HepG2 (cell line): Measurements from ENCODE around the gene DNASE1. TPM values are rescaled to one million over a fixed set of nuclear protein-coding genes. Genes with fewer than 3 reads are reported as not detected.

Source experiments
- ATAC-seq: fragments of 200-7000 bp; cut with Tn5 transposase; 3 replicates; pipeline ENCODE4 v1.9.1; 2020; ENCODE audit warnings: mild to moderate bottlenecking, moderate library complexity
- BruUV-seq: library from RNA; stranded (reverse); fragments of 400-500 nt; replicated peaks from 2 replicates; lab custom pipeline; 2021; lab: Mats Ljungman, UMichigan
- CTCF ChIA-PET: fragments of 300-600 bp; formaldehyde crosslinking; extraction: SDS; loops from one replicate; lab custom pipeline; 2021; ENCODE audit warnings: low total read pairs, inconsistent platforms, low intra/inter-chr PET ratio; lab: Yijun Ruan, JAX
- POLR2A ChIA-PET: fragments of 350-600 bp; sonication (Branson Sonifier 250); formaldehyde crosslinking; loops from one replicate; lab custom pipeline; 2020; ENCODE audit warnings: antibody characterized with exemption, inconsistent platforms; lab: Yijun Ruan, JAX
- DNase-seq: peaks from one replicate; pipeline ENCODE4 v3.0.0-alpha.2; 2015; ENCODE audit warnings: low spot score
- FAIRE-seq: peaks from 3 replicates; lab custom pipeline; 2011; peaks lifted over from hg19 to GRCh38; lab: Jason Lieb, UNC
- H2AFZ ChIP-seq: one replicate; pipeline ENCODE4 v1.6.1; 2011; ENCODE audit warnings: low read length, inconsistent platforms
- H3K27ac ChIP-seq: fragments of 300-600 bp; 3 replicates; pipeline ENCODE4 v1.8.0; 2011; ENCODE audit warnings: mixed run types, mild to moderate bottlenecking, mixed read lengths, low read length, inconsistent platforms; ENCODE audit not compliant: insufficient read depth; ENCODE audit errors: extremely low read length
- H3K27me3 ChIP-seq, 2 experiments: fragments of 200-600 bp in 1 of 2; 2 replicates in 1 of 2; 3 replicates in 1 of 2; pipeline versions ENCODE4 v1.6.0 to v1.8.0; 2011; ENCODE audit warnings: low read length in 2 of 2, mild to moderate bottlenecking in 2 of 2, moderate library complexity in 2 of 2, inconsistent platforms in 1 of 2; ENCODE audit not compliant: insufficient read depth in 2 of 2, control insufficient read depth in 1 of 2
- H3K36me3 ChIP-seq, 2 experiments: fragments of 200-600 bp in 1 of 2; replicated peaks in 1 of 2; 2 replicates in 1 of 2; 3 replicates in 1 of 2; pipeline versions ENCODE4 v1.5.1 to v1.8.0; 2011; ENCODE audit warnings: low read length in 2 of 2, inconsistent platforms in 1 of 2; ENCODE audit not compliant: insufficient read depth in 2 of 2, control insufficient read depth in 1 of 2
- H3K4me1 ChIP-seq: 2 replicates; pipeline ENCODE4 v1.5.1; 2012; ENCODE audit warnings: low read length, inconsistent platforms; ENCODE audit not compliant: insufficient read depth
- H3K4me2 ChIP-seq: 2 replicates; pipeline ENCODE4 v1.6.0; 2011; ENCODE audit warnings: low read depth, low read length, inconsistent platforms
- H3K4me3 ChIP-seq, 3 experiments: fragments of 200-600 bp in 1 of 3; sonication (generic), shearing (Covaris generic) in 1 of 3; replicated peaks in 1 of 3; 2 replicates each; pipeline ENCODE4 v1.5.1; 2011 to 2016; ENCODE audit warnings: low read length in 3 of 3, inconsistent platforms in 2 of 3, low read depth in 2 of 3, mild to moderate bottlenecking in 2 of 3, control low read depth in 1 of 3, mixed read lengths in 1 of 3; ENCODE audit not compliant: insufficient read depth in 1 of 3
- H3K79me2 ChIP-seq: one replicate; pipeline ENCODE4 v1.6.1; 2011; ENCODE audit warnings: low read length, inconsistent platforms; ENCODE audit not compliant: insufficient read depth
- H3K9ac ChIP-seq: 2 replicates; pipeline ENCODE4 v1.6.0; 2011; ENCODE audit warnings: mild to moderate bottlenecking, low read depth, low read length, inconsistent platforms; ENCODE audit not compliant: insufficient read depth
- H3K9me3 ChIP-seq: 2 replicates; pipeline ENCODE4 v1.5.1; 2012; ENCODE audit warnings: mild to moderate bottlenecking, low read length
- H4K20me1 ChIP-seq: 2 replicates; pipeline ENCODE4 v1.6.0; 2011; ENCODE audit warnings: inconsistent platforms, mild to moderate bottlenecking, low read length, moderate library complexity; ENCODE audit not compliant: insufficient read depth
- ARNT2 ChIP-seq: sonication (generic); formaldehyde crosslinking; IDR thresholded peaks from 2 replicates; pipeline ENCODE4 v1.8.0; 2022; ENCODE audit warnings: mild to moderate bottlenecking, low read depth, missing genetic modification reagents, moderate library complexity
- FOXC1 ChIP-seq: sonication (generic); formaldehyde crosslinking; IDR thresholded peaks from 2 replicates; pipeline ENCODE4 v1.8.0; 2022; ENCODE audit warnings: mild to moderate bottlenecking, missing genetic modification reagents, borderline replicate concordance
- MTA1 ChIP-seq: sonication (generic); formaldehyde crosslinking; IDR thresholded peaks from 2 replicates; pipeline ENCODE4 v1.4.0; 2020; ENCODE audit warnings: missing genetic modification reagents, mild to moderate bottlenecking, borderline replicate concordance
- PHF5A ChIP-seq: IDR thresholded peaks from one replicate; pipeline ENCODE4 v1.6.1; 2018; ENCODE audit warnings: low read depth, missing genetic modification reagents; ENCODE audit not compliant: unreplicated experiment
- PPARG ChIP-seq: conservative IDR thresholded peaks from 2 replicates; pipeline ENCODE4 v1.6.1; 2016; ENCODE audit warnings: missing biosample characterization, missing genetic modification reagents
- ZBTB4 ChIP-seq: sonication (generic); formaldehyde crosslinking; IDR thresholded peaks from 2 replicates; pipeline ENCODE4 v1.4.0; 2020; ENCODE audit warnings: missing genetic modification reagents, mild to moderate bottlenecking, borderline replicate concordance
- ZFP91 ChIP-seq: sonication (generic); formaldehyde crosslinking; IDR thresholded peaks from 2 replicates; pipeline ENCODE4 v1.9.0; 2022; ENCODE audit warnings: missing genetic modification reagents, mild to moderate bottlenecking, borderline replicate concordance
- ZNF276 ChIP-seq: sonication (generic); formaldehyde crosslinking; IDR thresholded peaks from 2 replicates; pipeline ENCODE4 v1.4.0; 2020; ENCODE audit warnings: mild to moderate bottlenecking, low read depth, missing genetic modification reagents
- ZNF687 ChIP-seq: sonication (generic); formaldehyde crosslinking; IDR thresholded peaks from 2 replicates; pipeline ENCODE4 v1.5.1; 2020; ENCODE audit warnings: mild to moderate bottlenecking, missing genetic modification reagents, moderate library complexity
- ZNF792 ChIP-seq: IDR thresholded peaks from 2 replicates; pipeline ENCODE4 v1.6.1; 2016
- WGBS: methylation state at CpG from one replicate; pipeline ENCODE4 v1.1.6; 2017; ENCODE audit warnings: low lambda C conversion rate; 5-methylcytosine and 5-hydroxymethylcytosine counted together
- in situ Hi-C: cut with HindIII; loops from 2 replicates; pipeline ENCODE4 v1.10.0; 2017; ENCODE audit warnings: low pct_unique_long_range_greater_than_20kb; ENCODE audit not compliant: extremely low pct_ligation_motif_present
- intact Hi-C: fragments of 100-400 bp; cut with micrococcal nuclease; formaldehyde crosslinking; loops from one replicate; pipeline ENCODE4 v1.10.0; 2022; ENCODE audit not compliant: unreplicated experiment
- polyA plus RNA-seq, 8 experiments: library from polyadenylated mRNA; depleted of rRNA in 3 of 8; stranded (reverse) in 7 of 8; unstranded in 1 of 8; fragments of >200 nt; fragmentation: Illumina TruSeq in 4 of 8; extraction: Trizol in 4 of 8; gene quantifications; 2 replicates each; pipeline versions ENCODE4 v1.2.1 to v1.2.3, GENCODE V29; 2011 to 2016; ENCODE audit warnings: low read depth in 4 of 8, missing spikeins in 1 of 8, mixed read lengths in 1 of 8; ENCODE audit not compliant: insufficient read depth in 1 of 8
- total RNA-seq, 5 experiments: library from RNA; depleted of rRNA; stranded (reverse); fragments of >200 nt; fragmentation: Illumina TruSeq; extraction: Trizol; gene quantifications; 2 replicates each; pipeline ENCODE4 v1.2.3, GENCODE V29; 2016; ENCODE audit warnings: low read depth in 1 of 5

DNASE1 gene
- total and polyA plus RNA-seq, 2 of the 13 experiments (the other 11 are each of a cell fraction or from before 2014, with no cell fraction given) = 7.1 to 11.1 TPM

GRCh38 chr16:3640632-3641501, 13.6 kb upstream of the DNASE1 start:
- H3K79me2 ChIP-seq = peaks cover 3% of the 10 kb centered on the region
- CTCF ChIA-PET = no interaction called here
- FAIRE-seq = no peak
- 0 out of 2 replicates have a peak, but pooled peaks have one; percentile 5 for TF ChIP-seq PPARG
- 0 out of 2 replicates have a peak, but pooled peaks have one; percentile 7 for TF ChIP-seq ZNF792 (CRISPR knock-in tag)
- no peak for TF ChIP-seq ZNF276
- TF ChIP-seq ZFP91 (CRISPR knock-in tag) = peak; percentile 40; the same call in 1 of the 2 replicates
- 0 out of 2 replicates have a peak, but pooled peaks have one; percentile 12 for TF ChIP-seq MTA1 (CRISPR knock-in tag)
- TF ChIP-seq FOXC1 = no peak
- peak; percentile 26 for TF ChIP-seq PHF5A (CRISPR knock-in tag)
- TF ChIP-seq ARNT2 = no peak
- TF ChIP-seq ZBTB4 (CRISPR knock-in tag) = 0 out of 2 replicates have a peak, but pooled peaks have one; percentile 33
- peak; percentile 49; the same call in 1 of the 2 replicates for TF ChIP-seq ZNF687 (CRISPR knock-in tag)

More at GRCh38 chr16:3640632-3641501, 13.6 kb upstream of the DNASE1 start:
- Histone ChIP-seq H3K9me3 (no peaks in the 10 kb centered on the region), H3K9ac (no peak overlapping the region), H4K20me1 (no peaks in the 10 kb centered on the region), H3K4me3 (no peak overlapping the region), H3K4me1 (peaks cover 58% of the 10 kb centered on the region), H3K36me3 (peaks cover 1 to 2% of the 10 kb centered on the region in 2 experiments; a peak in 1 of 5 replicates), H3K4me2 (peak overlapping the region; percentile 57), H3K27ac (peak overlapping the region; percentile 68), H3K27me3 (no peaks in the 10 kb centered on the region), H2AFZ (no peak overlapping the region)
- intact Hi-C loops = no loop called here
- DNase-seq (no peak), ATAC-seq (peak; percentile 42)
- WGBS = 91% methylated on average over 5 of the region's 17 CpGs
- no TSS peak for BruUV-seq
- POLR2A ChIA-PET = interaction anchor here (1.1 kb wide), 2 partner anchors 9 to 42 kb away, joined by 3 read pairs; no protein-coding TSS in a partner anchor
- in situ Hi-C loops = no loop called here
